ENCODE results near the gene LCN6. TPM values are rescaled to one million over a fixed set of nuclear protein-coding genes. Genes with fewer than 3 reads are reported as not detected.

The LCN6 gene
- polyA plus RNA-seq, 3 donors = not detected

DNA sequence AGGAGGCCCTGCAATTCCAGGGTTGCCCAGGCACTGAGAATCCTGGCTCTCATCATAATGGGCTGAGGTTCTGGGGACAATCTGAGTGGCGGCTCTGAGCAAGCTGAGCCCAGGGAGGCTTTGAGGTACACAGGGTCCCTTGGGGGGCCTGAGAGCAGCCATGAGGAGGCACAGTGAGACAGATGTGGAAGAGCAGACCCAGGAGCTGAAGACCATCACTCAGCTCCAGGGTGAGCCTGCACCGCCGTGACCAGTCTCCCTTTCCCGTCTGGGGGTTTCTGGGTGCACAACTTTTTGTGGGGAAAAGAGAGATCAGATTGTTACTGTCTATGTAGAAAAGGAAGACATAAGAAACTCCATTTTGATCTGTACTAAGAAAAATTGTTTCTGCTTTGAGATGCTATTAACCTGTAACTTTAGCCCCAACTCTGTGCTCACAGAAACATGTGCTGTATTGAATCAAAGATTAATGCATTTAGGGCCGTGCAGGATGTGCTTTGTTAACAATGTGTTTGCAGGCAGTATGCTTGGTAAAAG, 48.0 kb upstream of the LCN6 start, which contains the start of gene CCDC183:
CCDC183 (plus strand) TSS at position 101 of the 537 bp plus-strand sequence; CDS start at position 161, 60 bp downstream.
- intact Hi-C loops (cut with micrococcal nuclease) = no loop called here
- 73% methylated on average over 3 of the region's 5 CpGs for WGBS (ENCODE audit: insufficient coverage)
- Histone ChIP-seq H3K9ac (ENCODE audit: insufficient read depth, low read length, poor library complexity, severe bottlenecking) (no peak within 1 kb of the TSS), H3K9me3 (replicated peaks in 1 of 2; ENCODE audit: control insufficient read depth in 1 of 2, insufficient read depth in 1 of 2, low read length in 2 of 2) (no peaks in the 10 kb centered on the region), H3K79me2 (ENCODE audit: insufficient read depth, low read length) (peaks cover 4% of the 10 kb centered on the region), H2AFZ (ENCODE audit: insufficient read depth, low read depth, low read length, poor library complexity, severe bottlenecking) (no peak within 1 kb of the TSS), H3K36me3 (replicated peaks in 1 of 2; ENCODE audit: control insufficient read depth in 1 of 2, insufficient read depth in 2 of 2, low read length in 2 of 2) (no peaks in the 10 kb centered on the region), H3K27ac (ENCODE audit: low read depth in 1 of 2, low read length in 2 of 2) (no peak within 1 kb of the TSS), H3K27me3 (ENCODE audit: control insufficient read depth in 2 of 2, insufficient read depth in 2 of 2, low read length in 2 of 2) (peaks cover 26 to 52% of the 10 kb centered on the region in 2 donors), H4K20me1 (ENCODE audit: insufficient read depth, low read length) (peaks cover 21% of the 10 kb centered on the region), H3K4me3 (replicated peaks in 1 of 3; ENCODE audit: low read depth in 2 of 3, low read length in 3 of 3) (no peak within 1 kb of the TSS), H3K4me1 (ENCODE audit: control insufficient read depth in 1 of 2, insufficient read depth in 2 of 2, low read length in 2 of 2) (peaks cover 38 to 47% of the 10 kb centered on the region in 2 donors), H3K4me2 (replicated peaks; ENCODE audit: extremely low read depth, low read length, poor library complexity, severe bottlenecking) (no peak within 1 kb of the TSS)
- TF ChIP-seq, protein P1, sequence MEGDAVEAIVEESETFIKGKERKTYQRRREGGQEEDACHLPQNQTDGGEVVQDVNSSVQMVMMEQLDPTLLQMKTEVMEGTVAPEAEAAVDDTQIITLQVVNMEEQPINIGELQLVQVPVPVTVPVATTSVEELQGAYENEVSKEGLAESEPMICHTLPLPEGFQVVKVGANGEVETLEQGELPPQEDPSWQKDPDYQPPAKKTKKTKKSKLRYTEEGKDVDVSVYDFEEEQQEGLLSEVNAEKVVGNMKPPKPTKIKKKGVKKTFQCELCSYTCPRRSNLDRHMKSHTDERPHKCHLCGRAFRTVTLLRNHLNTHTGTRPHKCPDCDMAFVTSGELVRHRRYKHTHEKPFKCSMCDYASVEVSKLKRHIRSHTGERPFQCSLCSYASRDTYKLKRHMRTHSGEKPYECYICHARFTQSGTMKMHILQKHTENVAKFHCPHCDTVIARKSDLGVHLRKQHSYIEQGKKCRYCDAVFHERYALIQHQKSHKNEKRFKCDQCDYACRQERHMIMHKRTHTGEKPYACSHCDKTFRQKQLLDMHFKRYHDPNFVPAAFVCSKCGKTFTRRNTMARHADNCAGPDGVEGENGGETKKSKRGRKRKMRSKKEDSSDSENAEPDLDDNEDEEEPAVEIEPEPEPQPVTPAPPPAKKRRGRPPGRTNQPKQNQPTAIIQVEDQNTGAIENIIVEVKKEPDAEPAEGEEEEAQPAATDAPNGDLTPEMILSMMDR (IDR thresholded peaks at IDR 0.05) = no peak
- H3K9me3 Mint-ChIP-seq = peaks cover 0 to 15% (median 1%) of the 10 kb centered on the region in 7 donors
- no peak for DNase-seq
- H3K27me3 Mint-ChIP-seq (ENCODE audit: low read depth in 3 of 3) = peaks cover 51 to 66% (median 60%) of the 10 kb centered on the region in 3 donors
- peak within 1 kb of the TSS in 1 of 2 donors; percentile 68 for H3K4me3 Mint-ChIP-seq
- peaks cover 35% of the 10 kb centered on the region for H3K4me1 Mint-ChIP-seq
- peak within 1 kb of the TSS in 3 of 7 donors; percentile 2 to 51 (median 38) for H3K27ac Mint-ChIP-seq
- peaks cover 12 to 15% of the 10 kb centered on the region in 2 donors for H3K36me3 Mint-ChIP-seq

DNA sequence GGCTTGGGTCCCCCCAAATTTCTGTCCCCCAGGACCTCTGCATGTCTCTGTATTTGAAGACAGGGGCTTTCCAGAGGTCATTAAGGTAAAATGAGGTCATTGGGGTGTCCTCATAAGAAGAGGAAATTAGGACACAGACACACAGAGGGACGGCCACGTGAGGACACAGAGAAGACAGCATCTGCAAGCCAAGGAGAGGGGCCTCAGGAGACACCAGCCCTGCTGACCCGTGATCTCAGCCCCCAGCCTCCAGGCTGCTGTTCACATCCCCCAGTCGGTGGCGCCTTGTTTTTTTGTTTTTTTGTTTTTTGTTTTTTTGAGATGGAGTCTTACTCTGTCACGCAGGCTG, 46.6 kb upstream of the LCN6 start:
- Histone ChIP-seq H3K4me2 (replicated peaks; ENCODE audit: extremely low read depth, low read length, poor library complexity, severe bottlenecking) (no peak overlapping the region), H3K4me1 (ENCODE audit: control insufficient read depth in 1 of 2, insufficient read depth in 2 of 2, low read length in 2 of 2) (peaks cover 37 to 45% of the 10 kb centered on the region in 2 donors), H3K79me2 (ENCODE audit: insufficient read depth, low read length) (peaks cover 4% of the 10 kb centered on the region), H3K27ac (ENCODE audit: low read depth in 1 of 2, low read length in 2 of 2) (no peak overlapping the region), H2AFZ (ENCODE audit: insufficient read depth, low read depth, low read length, poor library complexity, severe bottlenecking) (no peak overlapping the region), H4K20me1 (ENCODE audit: insufficient read depth, low read length) (peaks cover 21% of the 10 kb centered on the region), H3K27me3 (ENCODE audit: control insufficient read depth in 2 of 2, insufficient read depth in 2 of 2, low read length in 2 of 2) (peaks cover 17 to 40% of the 10 kb centered on the region in 2 donors), H3K9ac (ENCODE audit: insufficient read depth, low read length, poor library complexity, severe bottlenecking) (no peak overlapping the region), H3K4me3 (replicated peaks in 1 of 3; ENCODE audit: low read depth in 2 of 3, low read length in 3 of 3) (no peak overlapping the region), H3K9me3 (replicated peaks in 1 of 2; ENCODE audit: control insufficient read depth in 1 of 2, insufficient read depth in 1 of 2, low read length in 2 of 2) (no peaks in the 10 kb centered on the region), H3K36me3 (replicated peaks in 1 of 2; ENCODE audit: control insufficient read depth in 1 of 2, insufficient read depth in 2 of 2, low read length in 2 of 2) (no peaks in the 10 kb centered on the region)
- TF ChIP-seq, protein P1 (IDR thresholded peaks at IDR 0.05) = no peak
- DNase-seq = peak; percentile 41 to 76 (median 47)
- H3K36me3 Mint-ChIP-seq = peaks cover 12% of the 10 kb centered on the region in 2 donors
- intact Hi-C loops (cut with micrococcal nuclease) = loop anchor here in 1 of 2 donors (5.0 kb wide), 1 partner anchor 52 kb away; the partner anchor contains the start of gene PHPT1
- H3K4me3 Mint-ChIP-seq = peak overlapping the region in 1 of 2 donors; percentile 68
- peak overlapping the region in 3 of 7 donors; percentile 38 to 76 (median 51) for H3K27ac Mint-ChIP-seq
- WGBS (ENCODE audit: insufficient coverage) = 5% methylated on average over 2 of the region's 6 CpGs
- H3K4me1 Mint-ChIP-seq = peaks cover 27% of the 10 kb centered on the region
- H3K9me3 Mint-ChIP-seq = peaks cover 0 to 4% (median 1%) of the 10 kb centered on the region in 7 donors
- H3K27me3 Mint-ChIP-seq (ENCODE audit: low read depth in 3 of 3) = peaks cover 39 to 52% (median 48%) of the 10 kb centered on the region in 3 donors

Measured in CD14-positive monocyte (primary cell).